Stimulated activated memory B cell treated with anti-CD40 and anti-IgM and Interleukin-4, amounts not matched to agents 10 μg/mL and 1 μg/mL and 100 μg/mL, for 72 hours (primary cell): ENCODE data around the gene MICOS13.

Source experiments
- ATAC-seq: fragments of 150-1000 bp; cut with Tn5 transposase; 2 replicates; pipeline ENCODE4 v1.10.0; 2021
- H3K27ac Mint-ChIP-seq: one replicate; pipeline ENCODE4 v1.8.0; 2022; ENCODE audit warnings: mild to moderate bottlenecking, mixed read lengths
- H3K27me3 Mint-ChIP-seq: one replicate; pipeline ENCODE4 v1.8.0; 2022; ENCODE audit warnings: mixed read lengths
- H3K36me3 Mint-ChIP-seq: one replicate; pipeline ENCODE4 v1.8.0; 2022; ENCODE audit warnings: mixed read lengths
- H3K4me1 Mint-ChIP-seq: one replicate; pipeline ENCODE4 v1.8.0; 2022; ENCODE audit warnings: mixed read lengths
- H3K4me3 Mint-ChIP-seq: one replicate; pipeline ENCODE4 v1.8.0; 2022; ENCODE audit warnings: mild to moderate bottlenecking, moderate library complexity, mixed read lengths
- H3K9me3 Mint-ChIP-seq: one replicate; pipeline ENCODE4 v1.8.0; 2022; ENCODE audit warnings: mixed read lengths

The MICOS13 gene, protein sequence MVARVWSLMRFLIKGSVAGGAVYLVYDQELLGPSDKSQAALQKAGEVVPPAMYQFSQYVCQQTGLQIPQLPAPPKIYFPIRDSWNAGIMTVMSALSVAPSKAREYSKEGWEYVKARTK

GRCh38 chr19:5680437-5681368 is at the start of gene MICOS13, which contains the start of gene HSD11B1L:
TSS of gene MICOS13 (minus strand) at chr19:5680516. CDS start at chr19:5680486, 30 bp downstream.
TSS of gene HSD11B1L (plus strand) at chr19:5681027. CDS start at chr19:5684833, 3,806 bp downstream.
- H3K27me3 Mint-ChIP-seq, result no peaks in the 10 kb centered on the region
- H3K27ac Mint-ChIP-seq, result peak within 1 kb of the TSS; percentile 88
- no peaks in the 10 kb centered on the region for H3K36me3 Mint-ChIP-seq
- H3K4me3 Mint-ChIP-seq, result peak within 1 kb of the TSS; percentile 77
- peaks cover 5% of the 10 kb centered on the region for H3K9me3 Mint-ChIP-seq
- peak; percentile 96 for ATAC-seq
- peaks cover 22% of the 10 kb centered on the region for H3K4me1 Mint-ChIP-seq

- Mint-ChIP-seq H3K27ac (no peak overlapping the region), H3K4me3 (no peak overlapping the region), H3K36me3 (no peaks in the 10 kb centered on the region), H3K27me3 (peaks cover 9% of the 10 kb centered on the region), H3K9me3 (peaks cover 5% of the 10 kb centered on the region), H3K4me1 (no peaks in the 10 kb centered on the region)
- ATAC-seq, result no peak
These were observed 47.2 kb upstream of the MICOS13 start for GRCh38 chr19:5727453-5728050.

DNA sequence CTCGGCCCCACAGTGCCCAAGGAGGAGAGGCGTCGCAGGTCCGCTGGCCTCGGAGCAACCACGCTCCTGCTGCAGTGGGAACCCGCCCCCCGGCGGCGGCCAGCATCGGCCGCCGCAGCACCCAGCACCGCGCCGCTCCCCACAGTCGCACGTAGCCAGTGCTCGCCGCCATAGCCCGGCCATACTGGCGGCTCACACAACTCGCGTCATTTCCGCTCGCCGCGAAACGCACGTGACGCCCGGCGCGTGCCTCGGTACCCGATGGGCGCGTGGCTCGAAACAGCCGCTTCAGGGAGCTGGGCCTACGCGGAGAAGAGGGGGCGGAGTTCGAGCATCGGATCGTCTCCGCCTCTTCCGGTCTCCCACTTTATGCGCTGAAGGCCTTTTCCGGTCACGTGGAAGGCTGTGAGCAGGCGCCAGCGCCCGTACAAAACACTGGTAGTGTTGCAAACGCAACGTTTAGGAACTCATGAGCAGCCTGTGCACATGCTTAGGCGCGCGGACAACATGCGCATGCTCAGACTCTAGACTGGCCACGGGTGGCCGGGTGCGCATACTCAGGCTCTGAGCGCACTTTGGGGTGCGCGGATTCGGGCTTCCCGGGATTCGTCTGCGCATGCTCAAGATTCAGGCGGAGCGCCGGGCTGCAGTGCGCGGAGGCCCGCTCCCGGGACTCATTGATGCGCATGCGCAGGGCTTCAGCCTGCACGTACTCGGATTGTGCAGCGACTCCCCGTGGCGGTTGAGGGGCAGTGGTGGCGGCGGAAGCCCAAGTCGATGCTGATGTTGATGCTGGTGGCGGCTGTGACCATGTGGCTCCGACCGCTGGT is 39.9 kb upstream of the MICOS13 start, which contains the start of the genes CATSPERD and LONP1:
Gene CATSPERD, plus strand, starts transcription at position 677 of the 830 bp plus-strand sequence. Its CDS starts 101 bp downstream, at position 778.
Gene LONP1, minus strand, starts transcription at position 186 of the 830 bp plus-strand sequence. Its CDS starts 14 bp downstream, at position 172.
- ATAC-seq, result peak; percentile 96
- H3K4me1 Mint-ChIP-seq, result peaks cover 24% of the 10 kb centered on the region
- H3K27me3 Mint-ChIP-seq, result no peaks in the 10 kb centered on the region
- H3K9me3 Mint-ChIP-seq, result no peaks in the 10 kb centered on the region
- peak within 1 kb of the TSS; percentile 97 for H3K27ac Mint-ChIP-seq
- H3K36me3 Mint-ChIP-seq, result no peaks in the 10 kb centered on the region
- H3K4me3 Mint-ChIP-seq, result peak within 1 kb of the TSS; percentile 94

GRCh38 chr19:5719274-5719960 is 39.1 kb upstream of the MICOS13 start:
- Mint-ChIP-seq H3K27me3 (no peaks in the 10 kb centered on the region), H3K4me1 (peaks cover 24% of the 10 kb centered on the region), H3K4me3 (peak overlapping the region; percentile 94), H3K27ac (peak overlapping the region; percentile 97), H3K36me3 (no peaks in the 10 kb centered on the region), H3K9me3 (no peaks in the 10 kb centered on the region)
- ATAC-seq, result no peak

- peak overlapping the region; percentile 97 for H3K27ac Mint-ChIP-seq
- H3K4me1 Mint-ChIP-seq, result peaks cover 24% of the 10 kb centered on the region
- peaks cover 5% of the 10 kb centered on the region for H3K36me3 Mint-ChIP-seq
- no peaks in the 10 kb centered on the region for H3K9me3 Mint-ChIP-seq
- H3K27me3 Mint-ChIP-seq, result no peaks in the 10 kb centered on the region
- ATAC-seq, result no peak
- H3K4me3 Mint-ChIP-seq, result peak overlapping the region; percentile 94
These were observed 38.4 kb upstream of the MICOS13 start for GRCh38 chr19:5718579-5719273.

DNA sequence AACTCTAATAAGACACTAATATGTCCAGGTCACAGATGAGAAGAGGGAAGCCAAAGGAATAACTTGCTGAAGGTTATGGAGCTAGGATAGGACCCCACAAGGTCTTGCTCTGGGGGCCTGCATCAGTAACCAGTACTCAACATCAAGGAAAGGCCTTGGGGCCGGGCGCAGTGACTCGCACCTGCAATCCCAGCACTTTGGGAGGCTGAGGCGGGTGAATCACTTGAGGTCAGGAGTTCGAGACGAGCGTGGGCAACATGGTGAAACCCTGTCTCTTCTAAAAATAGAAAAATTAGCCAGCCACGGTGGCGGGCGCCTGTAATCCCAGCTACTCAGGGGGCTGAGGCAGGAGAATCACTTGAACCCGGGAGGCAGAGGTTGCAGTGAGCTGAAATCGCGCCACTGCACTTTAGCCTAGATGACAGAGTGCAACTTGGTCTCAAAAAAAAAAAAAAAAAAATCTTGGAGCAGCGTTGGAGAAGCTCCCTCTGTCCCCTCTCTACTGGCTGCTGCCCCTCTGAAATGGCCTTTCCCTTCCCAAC is 37.8 kb upstream of the MICOS13 start:
- H3K4me3 Mint-ChIP-seq, result peak overlapping the region; percentile 94
- ATAC-seq, result no peak
- peak overlapping the region; percentile 97 for H3K27ac Mint-ChIP-seq
- H3K27me3 Mint-ChIP-seq, result no peaks in the 10 kb centered on the region
- H3K4me1 Mint-ChIP-seq, result peaks cover 24% of the 10 kb centered on the region
- H3K9me3 Mint-ChIP-seq, result no peaks in the 10 kb centered on the region
- H3K36me3 Mint-ChIP-seq, result peaks cover 9% of the 10 kb centered on the region

DNA sequence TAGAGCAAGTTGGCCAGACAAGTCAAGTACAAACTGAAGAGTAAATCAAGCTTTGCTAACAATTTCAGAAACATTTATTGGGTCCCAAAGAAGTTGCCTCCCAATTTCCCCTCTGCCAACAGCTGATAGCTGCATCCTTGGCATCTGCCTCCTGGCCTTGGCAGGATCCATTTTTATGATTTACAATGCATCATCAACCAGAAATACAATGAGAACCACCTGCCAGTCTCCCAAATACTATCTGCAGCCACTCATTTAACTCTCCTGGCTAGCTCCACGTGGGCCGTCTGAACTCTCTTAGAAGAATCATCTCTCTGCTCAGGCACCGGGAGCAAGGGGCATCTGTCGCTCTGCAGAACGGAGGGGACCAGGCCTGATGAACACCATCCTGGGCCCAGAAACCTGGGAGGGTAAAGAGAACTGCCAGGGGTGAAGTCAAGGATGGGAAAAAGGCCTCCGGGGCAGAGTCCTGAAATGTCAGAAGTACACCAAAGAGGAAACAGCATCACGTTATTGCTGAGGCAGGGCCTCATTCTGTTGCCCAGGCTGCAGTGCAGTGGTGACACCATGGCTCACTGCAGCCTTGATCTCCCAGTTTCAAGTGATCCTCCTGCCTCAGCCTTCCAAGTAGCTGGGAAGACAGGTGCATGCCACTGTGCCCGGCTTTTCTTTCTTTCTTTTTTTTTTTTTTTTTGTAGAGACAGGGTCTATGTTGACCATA is 37.1 kb upstream of the MICOS13 start:
- no peaks in the 10 kb centered on the region for H3K9me3 Mint-ChIP-seq
- peaks cover 24% of the 10 kb centered on the region for H3K4me1 Mint-ChIP-seq
- ATAC-seq, result no peak
- H3K36me3 Mint-ChIP-seq, result peaks cover 12% of the 10 kb centered on the region
- peak overlapping the region; percentile 97 for H3K27ac Mint-ChIP-seq
- no peaks in the 10 kb centered on the region for H3K27me3 Mint-ChIP-seq
- peak overlapping the region; percentile 41 for H3K4me3 Mint-ChIP-seq

DNA sequence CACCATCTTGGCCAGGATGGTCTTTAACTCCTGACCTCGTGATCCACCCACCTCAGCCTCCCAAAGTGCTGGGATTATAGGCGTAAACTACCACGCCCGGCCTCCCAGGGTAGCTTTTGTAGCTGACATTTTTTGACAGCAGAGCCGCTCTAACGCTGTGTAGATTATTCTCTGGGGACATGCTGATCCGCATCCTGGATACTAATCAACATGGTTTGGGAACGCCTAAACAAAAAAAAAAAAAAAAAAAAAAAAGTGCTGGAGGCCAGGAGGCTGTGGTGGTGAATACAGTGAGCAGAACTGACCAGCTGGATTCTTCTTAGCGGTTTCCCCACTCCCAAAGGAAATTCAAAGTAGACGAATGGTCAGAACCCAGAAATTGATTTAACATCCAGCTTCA is 34.5 kb upstream of the MICOS13 start:
- H3K4me1 Mint-ChIP-seq, result peaks cover 24% of the 10 kb centered on the region
- no peak for ATAC-seq
- H3K27me3 Mint-ChIP-seq, result no peaks in the 10 kb centered on the region
- H3K9me3 Mint-ChIP-seq, result no peaks in the 10 kb centered on the region
- no peak overlapping the region for H3K27ac Mint-ChIP-seq
- no peak overlapping the region for H3K4me3 Mint-ChIP-seq
- peaks cover 19% of the 10 kb centered on the region for H3K36me3 Mint-ChIP-seq

DNA sequence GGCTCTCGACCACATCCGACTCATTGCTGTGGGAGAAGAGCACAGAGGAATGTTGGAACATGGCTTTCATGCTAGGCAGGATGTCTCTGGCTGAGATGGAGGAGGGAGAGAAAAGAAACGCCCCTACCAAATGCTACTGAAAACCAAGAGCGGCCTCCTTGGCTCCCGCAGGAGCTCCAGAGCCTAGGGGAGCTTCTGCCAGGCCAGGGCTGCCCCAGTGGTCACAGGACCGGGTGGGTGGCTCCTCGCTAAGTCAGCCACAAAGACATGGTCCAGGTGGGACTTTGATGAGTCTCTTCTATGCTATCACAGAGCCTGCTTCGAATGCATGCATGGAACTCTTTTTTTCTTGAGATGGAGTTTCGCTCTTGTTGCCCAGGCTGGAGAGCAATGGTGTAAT is 32.9 kb upstream of the MICOS13 start:
- peaks cover 19% of the 10 kb centered on the region for H3K36me3 Mint-ChIP-seq
- no peak overlapping the region for H3K27ac Mint-ChIP-seq
- H3K4me1 Mint-ChIP-seq, result peaks cover 14% of the 10 kb centered on the region
- no peak overlapping the region for H3K4me3 Mint-ChIP-seq
- ATAC-seq, result no peak
- H3K9me3 Mint-ChIP-seq, result no peaks in the 10 kb centered on the region
- no peaks in the 10 kb centered on the region for H3K27me3 Mint-ChIP-seq

- Mint-ChIP-seq H3K27ac (no peak overlapping the region), H3K9me3 (no peaks in the 10 kb centered on the region), H3K36me3 (peaks cover 30% of the 10 kb centered on the region), H3K4me1 (no peaks in the 10 kb centered on the region), H3K27me3 (no peaks in the 10 kb centered on the region), H3K4me3 (no peak overlapping the region)
- ATAC-seq, result no peak
These were observed 31.4 kb upstream of the MICOS13 start for GRCh38 chr19:5711713-5712161.

DNA sequence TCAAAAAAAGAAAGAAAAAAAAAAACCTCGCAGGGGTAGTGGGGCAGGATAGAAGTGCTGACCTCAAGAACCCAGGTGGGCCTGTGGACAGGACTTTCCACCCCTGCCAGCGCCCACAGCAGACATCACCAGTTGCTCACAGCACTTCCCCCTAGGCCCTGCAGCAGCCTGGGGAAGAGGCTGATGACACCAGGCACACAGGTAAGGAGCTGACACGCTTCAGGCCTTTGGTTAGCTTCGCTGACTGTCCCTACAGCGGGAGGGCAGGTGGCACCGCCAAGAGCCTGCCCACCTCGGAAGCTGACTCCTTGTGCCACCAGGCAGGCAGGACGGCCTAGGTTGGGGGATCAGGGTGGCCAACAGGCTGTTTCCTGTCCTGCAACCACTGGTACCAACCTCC is 30.7 kb upstream of the MICOS13 start:
- no peak for ATAC-seq
- Mint-ChIP-seq H3K27me3 (no peaks in the 10 kb centered on the region), H3K27ac (no peak overlapping the region), H3K4me3 (no peak overlapping the region), H3K4me1 (no peaks in the 10 kb centered on the region), H3K9me3 (no peaks in the 10 kb centered on the region), H3K36me3 (peaks cover 35% of the 10 kb centered on the region)

GRCh38 chr19:5707576-5708575 is 27.6 kb upstream of the MICOS13 start:
- Mint-ChIP-seq H3K4me3 (no peak overlapping the region), H3K4me1 (no peaks in the 10 kb centered on the region), H3K27me3 (no peaks in the 10 kb centered on the region), H3K27ac (no peak overlapping the region), H3K9me3 (no peaks in the 10 kb centered on the region), H3K36me3 (peaks cover 45% of the 10 kb centered on the region)
- ATAC-seq, result no peak
